HPDE6-E6E7 (cell line): ENCODE data around the gene MICAL2.

Source experiments
- DNase-seq: peaks from one replicate; pipeline ENCODE4 v3.0.0; 2011; ENCODE audit warnings: missing footprints; ENCODE audit errors: extremely low spot score

Gene MICAL2

DNA sequence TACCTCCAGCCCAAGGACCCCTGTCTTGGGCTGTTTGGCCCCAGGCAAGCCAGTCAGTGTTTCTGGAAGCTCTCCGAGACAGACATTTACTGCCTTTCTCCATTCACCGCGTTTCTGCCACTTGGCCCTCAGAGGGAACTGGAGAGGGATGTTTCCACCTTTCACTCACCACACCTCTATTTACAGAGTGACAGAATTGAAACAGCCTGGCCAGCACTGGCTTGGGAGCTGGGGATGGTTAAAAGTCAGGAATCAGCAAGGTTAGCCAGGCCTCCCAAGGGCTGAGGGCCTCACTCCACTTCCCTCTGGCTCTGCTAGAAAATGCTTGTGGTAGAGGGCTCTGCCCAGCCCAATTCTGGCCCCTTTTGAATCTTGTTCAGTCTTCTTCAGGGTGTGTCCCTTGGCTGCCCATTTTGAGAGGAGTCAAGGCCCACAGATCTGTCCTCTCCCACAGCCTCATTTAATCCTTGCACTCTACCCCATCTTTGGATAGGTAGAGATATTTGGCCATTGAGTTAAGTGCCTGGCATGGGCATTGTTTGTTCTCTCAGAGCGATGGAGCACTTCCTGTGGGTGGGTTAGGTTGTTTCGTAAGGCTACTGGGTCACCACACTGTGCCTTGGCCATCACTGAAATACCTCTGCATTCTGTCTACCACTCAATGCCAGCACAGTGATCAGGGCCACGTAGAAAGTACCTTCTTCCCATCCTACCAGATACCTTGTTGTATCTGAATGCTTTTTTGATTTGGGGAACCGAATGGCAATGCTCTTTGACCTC lies 119.2 kb downstream of the MICAL2 start:
- DNase-seq, result no peak

DNA sequence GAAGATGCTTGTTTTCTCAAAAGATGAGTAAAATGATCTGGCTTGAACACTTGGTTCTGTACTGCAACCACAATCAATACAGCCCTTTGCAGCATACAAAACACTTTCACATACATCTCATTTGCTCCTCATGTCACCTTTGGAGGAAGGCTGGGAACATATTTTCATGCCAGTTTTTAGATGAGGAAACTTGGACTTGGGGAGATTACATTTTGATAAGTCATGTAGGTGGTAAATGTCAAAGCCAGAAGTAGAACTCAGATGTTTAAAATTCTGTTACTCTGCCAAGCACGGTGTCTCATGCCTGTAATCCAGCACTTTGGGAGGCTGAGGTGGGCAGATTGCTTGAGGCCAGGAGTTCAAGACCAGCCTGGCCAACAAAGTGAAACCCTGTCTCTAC lies 121.8 kb downstream of the MICAL2 start:
- DNase-seq, result no peak

DNA sequence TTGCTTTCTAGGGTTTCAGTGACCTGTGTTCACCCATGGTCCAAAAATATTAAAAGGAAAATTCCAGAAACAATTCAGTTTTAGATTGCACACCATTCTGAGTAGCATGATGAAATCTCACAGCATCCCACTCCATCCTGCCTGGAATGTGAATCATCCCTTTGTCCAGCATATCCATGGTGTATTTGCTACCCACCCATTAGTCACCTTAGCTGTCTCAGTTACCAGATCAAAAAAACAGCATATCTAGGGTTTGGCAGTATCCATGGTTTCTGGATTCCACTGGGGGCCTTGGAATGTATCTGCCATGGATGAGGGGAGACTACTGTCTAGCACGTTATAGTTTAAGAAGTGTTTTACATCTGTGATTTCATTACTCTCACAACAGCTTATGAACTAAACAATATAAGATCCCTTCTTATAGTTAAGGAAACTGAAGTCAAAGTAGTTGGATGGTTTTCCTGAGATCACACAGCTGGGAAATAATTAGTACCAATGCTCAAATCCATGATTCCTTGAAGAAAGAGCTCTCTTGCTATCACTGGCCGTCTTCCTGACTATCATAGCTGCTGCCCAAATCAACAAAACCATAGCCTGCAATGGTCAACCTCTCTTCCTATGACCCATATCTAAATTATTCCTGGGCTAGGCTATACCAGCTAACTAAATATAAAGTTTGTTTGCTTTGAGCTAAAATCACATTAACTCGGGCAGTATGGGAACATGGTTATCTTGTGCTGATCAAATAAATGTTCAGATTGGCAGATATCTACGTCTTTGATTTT lies 122.6 kb downstream of the MICAL2 start:
- DNase-seq, result no peak

DNA sequence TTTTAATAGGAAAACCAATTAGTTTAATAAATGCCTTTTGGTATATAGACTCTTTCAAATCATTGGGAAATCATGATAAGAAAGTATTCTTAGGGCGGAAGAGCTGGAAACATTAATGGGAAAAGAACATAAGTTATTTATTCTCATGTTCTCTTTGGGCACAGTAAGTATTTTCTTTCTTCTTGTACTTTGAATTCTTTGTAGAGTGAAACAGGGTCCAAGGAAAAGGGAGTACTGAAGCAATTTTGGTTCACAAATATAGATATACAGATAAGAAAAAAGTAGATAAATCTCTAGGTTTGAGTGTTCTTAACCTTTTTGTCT lies 123.2 kb downstream of the MICAL2 start:
- no peak for DNase-seq

DNA sequence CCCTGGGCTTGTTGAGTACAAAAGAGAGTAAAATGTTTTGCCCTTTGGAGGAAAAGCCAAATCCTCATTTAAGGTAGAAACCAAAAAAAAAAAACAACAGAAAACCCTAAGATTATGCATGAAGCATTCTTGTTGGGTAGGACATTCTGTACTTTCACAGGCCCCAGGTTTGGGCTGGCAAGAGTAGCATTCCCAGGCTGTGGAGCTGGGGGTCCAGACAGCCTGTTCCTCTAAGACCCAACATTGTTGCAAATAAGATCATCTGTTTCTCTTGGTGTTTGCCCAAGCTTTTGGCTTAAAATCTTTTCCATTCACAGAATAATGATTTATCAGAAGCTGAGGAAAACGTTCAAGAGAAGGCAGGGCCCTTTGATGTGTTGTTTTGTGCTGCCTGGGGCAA lies 123.8 kb downstream of the MICAL2 start:
- DNase-seq, result no peak

DNA sequence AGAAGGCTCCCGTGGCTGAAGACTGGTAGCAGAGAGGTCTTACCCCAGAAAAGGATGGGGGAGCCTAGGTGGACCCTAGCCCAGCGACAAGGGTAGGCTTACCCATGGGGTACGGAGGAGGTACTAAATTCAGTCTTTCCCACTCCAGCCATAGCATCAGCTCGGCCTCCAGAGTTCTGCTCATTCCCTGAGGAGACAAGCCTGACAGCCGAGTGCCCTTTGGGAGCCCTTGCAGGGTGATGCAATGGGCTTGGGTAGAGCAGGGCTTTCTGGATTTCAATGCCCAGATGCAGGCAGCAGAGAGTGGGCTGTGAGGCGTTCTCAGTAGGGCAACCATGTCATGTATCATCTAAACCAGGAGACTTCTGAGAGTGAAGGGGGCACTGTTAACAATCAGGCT lies 124.7 kb downstream of the MICAL2 start:
- no peak for DNase-seq

DNA sequence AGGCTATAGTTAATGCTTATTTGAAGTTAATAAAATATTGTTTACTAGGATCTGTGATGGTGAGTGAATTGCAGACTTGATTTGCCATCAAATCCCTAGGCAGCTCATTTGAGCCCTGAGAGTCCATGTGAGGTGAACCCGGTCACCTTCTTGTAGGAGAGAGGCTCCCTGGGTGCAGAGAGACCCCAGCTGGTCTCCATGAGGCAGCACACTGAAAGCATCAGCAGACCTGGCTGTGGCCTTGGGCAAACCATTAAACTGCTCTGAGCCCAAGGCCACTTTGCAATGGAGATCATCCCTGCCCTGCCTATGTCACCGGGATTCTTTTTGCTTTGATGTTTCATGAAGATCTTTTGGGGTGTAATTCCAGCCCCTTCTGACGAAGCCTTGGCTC lies 125.2 kb downstream of the MICAL2 start:
- no peak for DNase-seq

DNA sequence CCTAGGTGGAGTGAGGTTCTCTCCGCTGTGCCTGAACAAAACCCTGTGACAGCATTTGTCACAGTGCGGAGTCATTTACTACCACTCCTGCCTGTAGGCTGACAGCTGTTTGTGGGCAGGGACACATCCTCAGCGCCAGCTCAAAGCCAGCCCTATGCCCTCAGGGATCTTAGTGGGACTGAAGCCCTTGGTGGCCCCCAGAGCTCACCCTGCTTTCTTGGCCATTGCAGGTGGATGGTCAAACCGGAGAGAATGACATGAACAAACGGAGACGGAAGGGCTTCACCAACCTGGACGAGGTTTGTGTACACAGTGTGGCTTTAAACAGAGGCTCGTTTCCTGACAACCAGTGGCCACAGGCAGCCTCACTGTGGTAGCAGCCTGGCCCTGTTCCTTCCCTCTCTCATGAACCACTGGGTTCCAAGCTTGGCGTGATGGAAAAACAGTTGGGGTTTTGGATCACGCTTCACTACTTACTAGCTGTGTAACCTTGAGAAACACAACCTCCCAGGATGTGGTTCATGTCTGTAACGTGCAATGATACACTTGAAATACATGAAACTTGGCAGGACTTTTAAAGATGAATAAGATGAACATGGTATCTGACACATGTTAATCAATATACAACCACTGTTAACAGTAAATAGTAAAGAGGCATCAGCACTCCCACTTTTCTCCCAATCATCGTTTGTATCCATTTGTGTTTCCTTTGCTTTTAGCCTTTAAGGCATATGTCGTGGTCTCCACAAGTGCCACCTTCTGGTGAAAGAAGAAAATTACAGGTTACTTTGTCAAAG lies 125.8 kb downstream of the MICAL2 start:
- no peak for DNase-seq

DNA sequence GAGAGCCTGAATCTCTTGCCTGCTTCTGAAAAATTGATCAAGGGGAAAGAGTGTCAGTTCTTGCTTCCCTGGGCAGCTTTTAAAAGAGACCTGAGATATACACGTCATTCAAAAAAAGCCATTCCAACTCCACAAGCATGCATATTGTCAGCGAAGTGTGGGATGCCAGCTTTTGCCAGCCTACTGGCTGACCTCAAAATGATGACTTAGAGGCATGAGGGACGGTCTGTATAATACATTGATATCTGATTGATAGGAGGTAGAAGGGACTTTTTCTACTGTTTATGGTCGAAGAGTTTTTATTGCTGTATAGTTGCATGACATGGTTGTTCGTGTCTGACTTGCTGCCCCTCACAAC lies 126.3 kb downstream of the MICAL2 start:
- DNase-seq, result no peak

DNA sequence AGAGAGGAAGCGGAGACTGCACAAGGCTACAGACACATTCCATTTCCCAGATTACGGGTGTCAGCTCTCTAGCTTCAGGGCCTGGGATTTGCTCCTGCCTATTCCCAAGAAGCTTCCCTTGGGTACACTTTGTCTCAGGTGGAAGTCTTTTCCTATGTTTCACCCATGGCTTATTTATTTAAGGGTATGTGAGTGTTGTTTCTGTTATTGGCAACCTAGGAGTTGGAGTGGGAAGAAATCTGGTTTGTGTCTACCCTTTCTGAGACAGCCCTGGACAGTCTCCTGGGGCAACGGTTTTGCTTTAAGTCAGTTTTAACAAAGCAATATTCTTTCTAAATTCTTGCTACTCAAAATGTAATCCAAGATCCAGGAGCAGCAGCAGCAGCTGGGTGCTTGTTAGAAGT lies 127.0 kb downstream of the MICAL2 start:
- no peak for DNase-seq

DNA sequence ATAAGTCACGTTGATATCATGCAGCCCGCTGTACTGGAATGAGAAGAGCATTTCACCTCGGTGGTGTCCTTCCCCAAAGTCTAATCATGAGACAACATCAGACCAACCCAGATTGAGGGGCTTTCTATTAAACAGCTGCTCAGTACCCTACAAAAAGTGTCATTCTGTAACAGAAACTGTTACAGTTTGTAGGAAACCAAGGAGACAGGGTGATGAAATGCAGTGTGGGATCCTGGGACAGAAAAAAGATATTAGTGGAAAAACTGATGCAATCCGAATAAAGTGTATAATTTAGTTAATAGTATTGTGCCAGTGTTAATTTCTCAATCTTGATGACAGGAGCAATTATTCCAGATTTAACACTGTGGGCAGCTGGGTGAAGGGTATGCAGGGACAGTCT lies 128.0 kb downstream of the MICAL2 start:
- no peak for DNase-seq

DNA sequence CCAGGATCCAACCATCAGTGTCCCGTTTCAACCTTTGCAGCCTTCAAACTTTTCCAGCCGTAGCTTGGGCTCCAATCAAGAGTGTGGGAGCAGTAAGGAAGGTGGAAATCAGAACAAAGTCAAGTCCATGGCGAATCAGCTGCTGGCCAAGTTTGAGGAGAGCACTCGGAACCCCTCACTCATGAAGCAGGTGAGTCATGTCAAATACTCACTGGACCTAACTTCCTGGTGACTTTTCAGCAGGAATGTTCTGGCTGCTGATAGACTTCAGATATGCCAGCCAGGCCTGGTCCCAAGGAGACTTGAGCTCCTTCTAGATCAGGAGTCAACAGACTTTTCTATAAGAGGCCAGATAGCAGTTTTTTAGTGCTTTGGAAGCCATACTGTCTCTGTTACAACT lies 129.0 kb downstream of the MICAL2 start:
- DNase-seq, result no peak

DNA sequence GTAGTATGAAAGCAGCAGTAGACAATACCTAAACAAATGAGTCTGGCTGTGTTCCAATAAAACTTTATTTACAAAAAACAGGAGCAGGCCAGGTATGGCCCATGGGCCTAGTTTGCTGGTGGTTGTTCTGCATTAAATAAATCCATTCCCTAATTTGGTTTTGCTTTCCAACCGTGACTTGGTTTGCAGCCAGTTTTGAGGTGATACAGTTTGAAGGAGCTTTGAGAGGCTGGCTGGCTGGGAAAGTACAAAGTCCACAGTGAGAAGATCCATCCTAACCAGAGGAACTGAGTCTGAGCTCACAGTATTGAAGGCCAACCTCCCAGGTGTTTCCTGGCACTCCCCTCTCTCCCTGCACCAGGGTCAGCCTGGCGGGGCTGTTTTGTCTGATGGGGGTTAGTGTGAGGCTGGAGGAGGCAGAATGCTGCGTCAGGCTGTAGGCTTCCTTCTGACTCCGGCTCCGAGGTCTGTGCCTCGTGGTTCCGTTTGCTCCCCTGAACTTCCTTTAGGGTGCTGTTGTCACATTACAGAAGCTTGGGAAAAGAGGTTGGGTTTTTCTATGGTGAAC lies 129.5 kb downstream of the MICAL2 start:
- DNase-seq, result no peak

DNA sequence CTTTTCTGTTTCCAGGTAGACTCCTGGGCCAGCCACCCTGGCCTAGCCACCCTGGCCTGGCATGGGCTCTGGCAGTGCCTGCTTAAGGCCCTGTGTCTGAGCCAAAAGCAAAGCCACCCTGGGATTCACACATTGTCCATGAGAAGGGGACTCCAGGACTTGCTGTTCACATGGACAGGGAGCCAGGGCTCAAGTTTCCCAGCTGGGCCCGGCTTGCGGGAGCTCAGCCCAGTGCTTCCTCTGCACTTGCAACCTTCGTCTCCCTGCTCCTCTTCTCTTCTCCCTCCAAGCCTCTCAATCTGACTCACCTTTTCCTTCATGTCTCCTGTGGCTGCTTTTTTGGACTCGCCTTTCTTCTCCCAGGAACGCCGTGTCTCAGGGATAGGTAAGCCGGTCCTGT lies 130.3 kb downstream of the MICAL2 start:
- DNase-seq, result no peak

DNA sequence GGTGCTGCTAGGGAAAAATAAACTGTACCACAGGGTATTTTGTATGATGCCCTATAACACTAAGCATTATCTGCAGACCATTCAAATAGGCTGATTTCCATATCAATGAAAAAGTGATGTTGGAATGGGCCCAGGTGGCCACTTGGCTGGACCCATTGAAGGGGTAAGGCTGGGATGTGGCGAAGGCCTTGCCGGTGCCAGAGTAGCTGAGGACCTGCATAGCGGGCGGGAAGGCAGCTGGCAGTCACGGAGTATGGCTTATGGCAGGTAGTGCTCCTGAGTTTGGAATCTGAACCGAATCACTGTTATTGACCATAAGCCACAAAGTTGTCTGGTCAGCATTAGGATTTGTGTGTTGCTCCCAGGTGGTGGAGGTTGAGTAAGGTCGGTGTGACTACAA lies 131.0 kb downstream of the MICAL2 start:
- DNase-seq, result no peak

DNA sequence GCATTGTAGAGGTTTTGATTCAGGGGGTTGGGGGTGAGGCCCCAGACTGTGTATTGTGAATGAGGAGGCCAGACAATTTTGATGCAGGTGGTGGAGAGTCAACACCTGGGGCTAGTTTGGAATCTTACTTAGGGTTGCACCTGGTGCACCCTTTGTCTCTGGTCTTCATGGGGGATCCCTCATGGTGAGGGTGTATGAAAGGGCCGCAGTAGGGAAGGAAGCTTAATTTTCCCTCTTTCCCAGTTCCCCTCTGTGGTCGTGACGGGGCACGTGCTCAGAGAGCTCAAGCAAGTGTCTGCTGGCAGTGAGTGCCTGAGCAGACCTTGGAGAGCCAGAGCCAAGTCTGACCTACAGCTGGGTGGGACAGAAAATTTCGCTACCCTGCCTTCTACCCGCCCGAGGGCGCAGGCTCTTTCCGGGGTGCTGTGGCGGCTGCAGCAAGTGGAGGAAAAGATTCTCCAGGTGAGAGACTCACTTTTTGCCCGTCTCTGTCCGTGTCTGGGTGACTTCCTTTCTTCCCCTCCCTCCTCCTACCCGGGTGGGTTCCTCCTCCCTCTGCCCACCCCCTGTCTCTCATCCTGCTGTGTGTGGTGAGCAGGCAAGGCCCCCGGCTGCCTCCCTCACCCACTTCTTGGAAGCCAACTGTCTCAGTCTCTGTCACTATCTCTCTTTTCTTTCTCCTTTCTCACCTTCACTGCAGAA lies 131.7 kb downstream of the MICAL2 start:
- DNase-seq, result no peak

DNA sequence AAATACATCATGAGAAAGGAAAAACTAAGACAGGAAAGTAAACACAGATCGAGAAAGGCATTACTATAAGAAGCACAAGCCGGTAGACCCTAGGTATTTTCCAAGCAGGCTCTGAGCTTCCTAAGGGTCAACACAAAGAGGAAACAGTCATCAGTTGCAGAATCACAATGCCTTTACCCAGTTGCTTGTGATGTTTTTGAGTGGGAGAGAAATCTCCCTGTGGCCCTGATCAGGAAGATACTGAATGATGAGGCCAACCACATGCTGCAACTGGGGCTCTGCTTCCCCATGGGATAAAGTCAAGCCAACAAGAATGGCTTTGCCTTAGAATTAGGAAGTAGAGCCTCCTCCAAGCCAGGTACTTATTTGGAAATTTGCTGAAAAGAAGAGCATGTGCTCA lies 132.6 kb downstream of the MICAL2 start:
- no peak for DNase-seq

DNA sequence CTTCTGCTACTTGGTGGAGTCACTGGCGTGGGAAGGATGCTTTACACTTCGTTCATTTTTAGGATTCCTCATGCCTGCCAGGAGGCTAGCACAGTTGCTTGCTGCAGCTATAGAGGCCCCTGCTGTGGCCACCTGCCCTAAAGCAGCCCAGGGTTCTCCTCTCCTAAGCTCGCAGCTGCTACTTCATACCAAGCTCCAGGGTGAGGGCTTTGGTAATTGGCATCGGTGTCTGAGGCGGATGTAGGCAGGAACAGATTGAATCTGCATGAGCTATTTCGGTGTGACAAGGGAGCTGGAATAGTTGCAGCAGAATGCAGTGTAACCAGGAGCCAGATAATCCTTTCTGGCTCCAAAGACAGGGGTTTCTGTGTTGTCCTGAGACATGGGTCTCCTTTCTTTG lies 133.1 kb downstream of the MICAL2 start:
- no peak for DNase-seq

DNA sequence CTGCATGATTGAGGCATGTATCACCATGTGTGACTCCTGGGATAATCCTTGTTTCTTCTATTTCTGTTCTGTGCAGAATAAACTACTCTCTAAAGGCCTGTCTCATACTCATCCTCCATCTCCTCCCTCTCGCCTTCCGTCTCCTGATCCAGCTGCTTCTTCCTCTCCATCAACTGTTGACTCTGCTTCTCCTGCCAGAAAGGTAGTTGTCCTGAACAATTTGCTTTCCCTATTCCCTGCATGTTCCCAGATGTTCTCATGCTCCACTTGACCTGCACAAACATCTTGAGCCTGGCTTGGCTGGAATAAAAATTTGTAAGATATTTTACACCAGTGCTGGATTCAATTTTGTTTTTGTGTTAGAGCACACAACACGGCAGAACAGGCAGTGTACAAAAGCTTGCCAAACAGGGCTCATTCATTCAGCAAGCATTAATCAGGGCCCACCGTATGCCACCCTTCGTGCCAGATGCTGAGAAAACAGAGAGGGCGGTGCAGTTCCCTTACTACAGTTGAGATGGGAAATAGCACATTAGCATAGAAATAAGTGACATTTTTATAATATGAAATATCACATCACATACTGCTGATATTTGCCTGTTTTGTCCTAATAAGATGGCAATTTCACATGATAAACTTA lies 133.6 kb downstream of the MICAL2 start:
- DNase-seq, result no peak

DNA sequence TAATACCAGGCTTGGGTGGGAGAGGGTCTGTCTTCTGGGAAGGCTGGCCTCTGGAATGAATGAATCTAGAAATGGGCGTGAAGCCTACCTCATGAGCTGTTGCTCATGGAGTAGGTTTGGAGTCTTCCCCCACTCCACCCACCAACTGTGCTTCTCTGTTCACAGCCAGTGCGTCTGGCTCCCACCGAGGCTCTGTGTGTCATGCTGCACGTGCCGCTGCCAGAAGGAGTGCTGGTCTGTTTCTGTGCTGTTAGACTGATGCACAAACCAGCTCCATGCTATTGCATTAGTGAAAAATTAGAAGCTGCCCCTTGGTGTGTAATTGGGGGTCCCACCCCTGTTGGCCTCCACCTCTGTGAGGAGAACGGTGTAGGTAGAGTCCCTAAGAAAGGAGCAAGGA lies 134.7 kb downstream of the MICAL2 start:
- DNase-seq, result no peak

DNA sequence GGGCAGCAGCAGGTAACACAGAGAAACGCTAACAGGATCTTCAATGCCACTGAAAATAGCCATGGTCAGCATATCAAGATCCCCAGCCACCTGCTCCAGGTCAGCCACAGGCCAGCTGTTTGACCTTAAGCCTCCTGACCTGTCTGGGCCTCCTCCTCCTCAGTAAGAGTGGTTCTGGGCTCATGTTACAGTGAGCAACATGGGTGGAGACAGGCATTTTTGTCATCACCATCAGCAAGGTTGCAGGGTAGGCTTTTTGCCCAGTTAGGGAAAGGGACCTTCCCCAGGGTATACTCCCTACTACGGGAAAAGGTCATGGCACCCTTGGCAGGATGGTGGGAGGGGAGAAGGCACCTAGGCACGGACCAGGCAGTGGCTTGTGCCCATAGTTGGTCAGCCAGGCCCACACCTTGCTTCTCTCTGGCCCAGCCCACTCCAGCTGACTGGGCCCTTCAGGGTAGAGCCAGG lies 135.2 kb downstream of the MICAL2 start:
- DNase-seq, result no peak
